Activated CD4-positive, alpha-beta T cell treated with anti-CD3 and anti-CD28 coated beads for 24 hours (primary cell): ENCODE measurements around the gene TMEM86B.
A peak's percentile ranks its signal among the peaks of the same experiment; 100 is the strongest.
"Not testable (repeated sequence)": the region's sequence is repeated elsewhere in the genome, so short reads cannot be mapped to it uniquely, and the experiment has no call there.

ENCODE experiments used
- DNase-seq, 2 donors: peaks; one replicate each; pipeline ENCODE4 v3.0.0-alpha.2; 2020; ENCODE audit warnings: low read depth in 2 of 2

TMEM86B gene

DNA sequence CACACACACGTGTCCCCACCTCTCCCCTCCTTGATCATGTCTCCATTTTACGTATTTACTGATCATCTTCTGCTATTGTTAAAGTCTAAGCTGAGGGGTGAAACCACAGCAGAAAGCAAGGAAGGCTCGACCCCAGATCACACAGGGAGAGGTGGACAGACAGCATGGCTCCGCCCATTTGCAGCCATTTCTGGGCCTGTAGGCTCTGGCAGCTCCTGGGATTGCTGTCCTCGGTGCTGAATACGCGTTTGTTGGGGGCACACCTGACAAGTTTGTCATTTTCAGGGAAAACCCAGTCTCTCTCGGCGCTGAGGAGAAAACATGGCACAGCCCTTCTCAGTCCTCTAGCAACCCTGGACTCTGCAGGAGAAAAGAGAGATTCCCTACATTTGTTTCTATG, 8.0 kb downstream of the TMEM86B start:
- no peak for DNase-seq

DNA sequence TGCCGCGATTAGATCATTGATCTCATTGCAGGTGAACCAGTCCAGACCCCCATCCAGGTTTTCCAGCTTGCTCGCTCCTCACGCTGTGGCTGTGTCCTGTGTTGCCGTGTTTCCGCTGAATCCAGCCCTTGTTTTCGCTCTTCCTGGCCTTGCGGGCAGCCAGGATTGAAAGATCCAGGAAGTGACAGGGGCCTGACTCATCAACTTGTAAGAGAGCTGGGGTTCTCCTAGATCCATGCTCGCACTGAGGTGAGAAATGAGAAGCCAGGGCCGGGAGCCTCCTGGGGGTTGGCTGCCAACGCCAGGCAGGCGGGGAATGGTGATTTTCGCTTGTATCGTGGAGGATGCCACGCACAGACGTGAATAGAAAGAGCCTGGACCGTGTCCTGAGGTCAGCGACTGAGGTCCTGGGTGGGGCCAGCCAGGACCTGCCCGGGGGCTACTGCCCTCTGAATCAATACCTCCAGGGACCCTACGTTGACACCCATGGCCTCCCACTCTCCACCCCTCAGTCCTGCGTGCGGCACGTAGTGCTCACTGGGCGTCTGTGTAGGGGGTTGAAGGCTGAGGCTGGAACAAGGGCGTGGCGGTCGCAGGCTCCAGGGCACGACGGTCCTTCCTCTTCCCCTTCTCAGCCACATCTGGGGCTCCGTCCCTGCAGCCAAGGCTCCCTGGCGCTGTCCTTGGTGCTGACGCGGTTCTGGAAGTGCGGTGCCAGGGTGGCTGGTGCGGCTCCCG, 11.9 kb downstream of the TMEM86B start:
- peak; percentile 27 to 43 for DNase-seq

DNA sequence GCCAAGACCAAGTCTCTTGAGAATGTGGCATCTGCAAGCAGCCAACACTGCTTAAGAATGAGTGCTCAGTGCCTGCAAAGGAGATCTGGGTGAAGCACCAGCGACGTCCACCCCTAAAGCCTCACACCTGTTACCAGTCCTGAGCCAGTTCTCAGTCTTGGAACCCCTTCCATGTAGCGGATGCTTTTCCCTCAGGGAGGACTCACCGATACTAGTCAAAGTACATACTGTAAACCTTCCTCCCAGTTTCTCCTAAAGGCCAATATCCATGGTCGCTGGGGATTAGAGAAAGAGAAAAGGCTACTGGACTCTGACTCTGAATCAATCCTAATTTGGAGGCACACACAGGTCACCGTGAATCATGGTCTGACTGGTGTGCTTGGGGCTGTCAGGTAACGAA, 15.0 kb downstream of the TMEM86B start:
- DNase-seq: no peak

DNA sequence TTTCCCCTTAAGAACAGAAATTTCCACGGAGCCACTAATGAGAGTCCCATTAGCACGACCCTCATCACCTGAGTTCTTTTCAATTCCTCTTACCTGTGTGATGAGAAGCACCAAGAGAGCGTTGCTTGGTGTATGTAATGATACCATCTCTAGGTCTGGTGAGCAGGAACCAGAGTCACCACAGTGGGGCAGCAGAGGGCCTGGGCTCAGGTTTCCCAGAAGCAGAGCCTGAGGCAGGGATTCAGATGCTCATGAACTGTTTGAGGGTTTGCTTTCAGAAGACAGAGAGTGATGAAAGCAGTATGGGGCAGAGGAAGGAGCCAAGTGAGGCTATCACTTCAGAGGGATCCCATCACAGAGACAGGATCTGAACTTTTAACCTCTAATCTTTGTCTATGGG, 16.1 kb downstream of the TMEM86B start:
- DNase-seq: peak; percentile 35 to 43

DNA sequence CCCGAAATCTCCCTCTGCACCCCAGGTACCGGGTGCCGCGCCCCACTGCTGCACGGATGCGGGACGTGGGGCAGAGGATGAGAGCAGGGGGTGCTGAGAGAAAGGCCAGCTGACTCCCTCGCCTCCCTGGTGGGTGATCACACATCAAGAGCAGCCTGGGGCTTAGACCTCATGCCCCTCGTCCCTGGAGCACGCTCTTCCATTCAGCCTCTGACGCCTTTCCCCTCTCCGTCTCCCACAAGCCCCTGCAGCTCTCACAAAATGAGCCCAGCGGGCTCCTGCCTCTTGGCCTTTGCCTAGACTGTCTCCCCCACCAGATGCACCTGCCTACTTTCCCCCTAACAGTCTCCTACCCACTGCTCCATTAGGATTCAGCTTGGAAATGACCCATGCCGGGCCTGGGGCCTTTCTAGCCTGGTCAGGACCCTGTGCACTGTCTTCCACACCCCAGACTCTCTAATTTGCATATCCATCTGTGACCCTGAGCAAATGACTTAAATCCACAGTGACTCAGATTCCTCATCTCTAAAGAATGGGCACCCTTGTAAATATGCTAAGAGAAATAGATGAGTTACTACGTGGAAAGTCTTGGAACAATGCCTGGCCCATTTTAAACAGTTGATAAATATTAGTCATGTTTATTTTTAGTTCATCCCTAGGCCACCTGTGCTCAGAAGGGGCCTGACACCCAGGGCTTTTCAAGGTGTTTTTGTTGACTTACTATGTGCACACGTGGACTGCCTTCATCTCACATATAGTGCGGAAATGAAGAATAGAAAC, 18.7 kb downstream of the TMEM86B start:
- no peak for DNase-seq

DNA sequence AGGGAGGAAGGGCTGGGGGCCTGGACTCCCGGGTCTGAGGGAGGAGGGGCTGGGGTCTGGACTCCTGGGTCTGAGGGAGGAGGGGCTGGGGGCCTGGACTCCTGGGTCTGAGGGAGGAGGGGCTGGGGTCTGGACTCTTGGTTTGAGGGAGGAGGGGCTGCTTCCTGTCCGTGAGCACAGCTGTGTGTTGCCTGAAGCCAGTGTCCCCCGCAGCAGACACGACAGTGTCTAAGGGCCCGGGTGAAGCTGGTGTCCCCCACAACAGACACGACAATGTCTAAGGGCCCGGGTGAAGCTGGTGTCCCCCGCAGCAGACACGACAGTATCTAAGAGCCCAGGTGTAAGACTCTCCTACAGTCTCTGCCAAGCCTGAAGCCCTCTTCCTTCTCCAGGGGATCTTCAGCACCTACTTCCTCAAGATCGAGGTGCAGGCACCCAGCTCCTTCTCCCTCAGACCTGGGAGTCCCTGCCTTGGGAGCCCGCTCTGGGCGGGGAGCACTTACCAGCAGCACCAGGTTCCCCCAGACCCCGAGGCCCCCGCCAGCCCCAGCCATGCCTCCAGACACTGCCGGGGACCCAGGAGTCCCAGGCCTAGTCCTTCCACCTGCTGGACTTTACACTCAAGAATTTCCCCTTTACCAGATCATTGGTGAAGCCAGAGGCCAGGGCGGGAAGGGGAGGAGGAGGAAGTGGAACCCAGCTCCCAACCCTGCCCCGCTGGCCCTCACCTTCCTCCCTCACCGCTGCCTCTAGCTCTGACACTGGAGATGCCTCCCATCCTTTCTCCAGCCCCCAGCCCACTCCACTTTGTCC, 19.5 kb downstream of the TMEM86B start, which contains the start of gene PTPRH:
Gene PTPRH, minus strand, starts transcription at position 622 of the 813 bp plus-strand sequence. Its CDS starts 68 bp downstream, at position 554.
- no peak for DNase-seq

DNA sequence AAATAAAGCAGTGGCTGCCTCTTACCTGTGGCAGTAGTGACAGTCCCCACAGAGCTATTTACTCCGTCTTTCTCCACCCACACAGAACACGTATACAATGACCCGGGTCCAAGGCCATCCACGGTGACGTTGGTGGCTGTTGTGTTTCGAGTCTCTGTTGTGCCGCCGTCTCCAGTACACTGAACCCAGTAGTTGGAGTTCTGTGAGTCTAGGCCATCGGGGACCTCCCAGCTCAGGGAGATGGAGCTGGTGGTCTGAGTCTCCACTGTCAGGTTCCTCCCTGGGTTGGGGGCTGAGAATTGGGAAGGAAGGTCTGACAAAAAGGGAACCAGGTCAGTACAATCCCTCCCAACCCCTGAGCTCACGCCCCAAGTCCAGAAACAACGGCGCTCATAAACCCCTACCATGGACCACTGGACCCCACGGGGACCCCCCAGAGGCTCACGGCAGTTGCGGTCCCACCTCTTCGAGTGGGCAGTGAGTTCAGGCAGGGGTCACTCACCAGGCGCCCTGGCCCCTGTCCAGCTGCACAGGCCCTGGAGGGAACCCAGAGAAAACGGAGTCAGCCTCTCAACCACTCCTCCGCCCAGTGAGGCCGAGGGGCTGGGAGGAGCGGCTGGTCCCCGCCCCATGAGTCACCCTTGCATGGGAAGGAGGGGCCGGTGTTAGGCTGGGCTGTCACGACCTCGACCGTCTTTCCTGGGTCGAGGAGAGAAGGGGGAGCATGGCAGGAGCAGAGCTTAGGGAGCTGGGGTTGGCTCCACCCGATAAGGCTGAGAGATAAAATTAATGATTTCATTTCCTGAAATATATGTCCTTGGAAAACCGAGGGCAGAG, 21.7 kb downstream of the TMEM86B start:
- peak; percentile 23 to 33 for DNase-seq

DNA sequence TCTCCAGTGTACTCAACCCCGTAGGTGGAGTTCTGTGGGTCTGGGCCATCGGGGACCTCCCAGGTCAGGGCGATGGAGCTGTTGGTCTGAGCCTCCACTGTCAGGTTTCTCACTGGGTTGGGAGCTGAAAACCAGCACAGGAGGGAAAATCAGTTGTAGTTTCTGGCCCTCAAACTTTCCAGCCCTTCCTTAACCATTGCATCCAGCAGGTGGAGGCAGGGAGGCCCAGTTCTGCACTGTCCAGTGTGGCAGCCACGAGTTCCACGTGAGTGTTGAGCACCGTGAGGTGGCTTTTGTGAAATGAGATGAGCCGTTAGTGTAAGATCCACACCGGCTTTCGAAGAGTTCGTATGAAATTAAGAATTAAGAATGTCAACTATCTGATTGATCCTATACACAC, 26.4 kb downstream of the TMEM86B start:
- not testable (repeated sequence) for DNase-seq

DNA sequence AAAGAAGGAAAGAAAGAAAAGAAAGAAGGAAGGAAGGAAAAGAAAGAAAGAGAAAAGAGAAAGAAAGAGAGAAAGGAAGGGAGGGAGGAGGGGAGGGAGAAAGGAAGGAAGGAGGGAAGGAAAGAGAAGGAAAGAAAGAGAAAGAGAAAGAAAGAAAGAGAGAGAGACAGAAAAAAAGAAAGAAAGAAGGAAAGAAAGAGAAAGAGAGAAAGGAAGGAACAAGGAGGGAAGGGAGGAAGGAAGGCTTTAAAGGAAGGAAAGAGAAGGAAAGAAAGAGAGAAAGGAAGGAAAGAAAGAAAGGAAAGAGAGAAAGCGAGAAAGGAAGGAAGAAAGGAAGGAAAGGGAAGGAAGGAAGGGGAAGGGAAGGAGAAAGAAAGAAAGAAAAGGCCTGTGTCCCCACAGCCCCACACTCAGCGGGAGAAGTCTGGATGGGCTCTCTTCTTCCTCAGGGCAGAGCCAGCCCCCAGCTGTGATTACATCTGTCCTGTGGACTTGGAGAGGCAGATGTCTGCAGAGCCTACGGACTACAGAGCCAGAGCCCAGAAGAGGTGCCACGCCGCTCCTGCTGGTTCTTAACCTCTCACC, 28.9 kb downstream of the TMEM86B start:
- no peak for DNase-seq

DNA sequence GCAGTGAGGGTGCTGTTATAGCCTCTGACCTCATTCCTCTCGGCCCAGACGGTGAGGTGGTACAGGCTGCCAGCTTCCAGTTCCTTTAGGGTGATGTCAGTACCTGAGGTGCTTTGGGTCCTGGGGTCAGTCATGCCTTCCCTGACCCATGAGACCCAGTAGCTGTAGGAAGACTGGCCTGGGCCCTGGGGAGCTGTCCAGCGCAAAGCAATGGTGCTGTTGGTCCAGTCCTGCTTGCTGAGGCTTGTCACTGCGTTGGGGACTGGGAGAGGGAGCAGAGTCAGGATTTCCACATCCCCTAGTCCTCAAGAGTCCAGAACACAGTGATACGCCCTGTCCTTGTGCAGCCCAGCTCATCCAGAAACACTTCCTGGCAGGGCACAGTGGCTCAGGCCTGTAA, 29.9 kb downstream of the TMEM86B start:
- DNase-seq: no peak

DNA sequence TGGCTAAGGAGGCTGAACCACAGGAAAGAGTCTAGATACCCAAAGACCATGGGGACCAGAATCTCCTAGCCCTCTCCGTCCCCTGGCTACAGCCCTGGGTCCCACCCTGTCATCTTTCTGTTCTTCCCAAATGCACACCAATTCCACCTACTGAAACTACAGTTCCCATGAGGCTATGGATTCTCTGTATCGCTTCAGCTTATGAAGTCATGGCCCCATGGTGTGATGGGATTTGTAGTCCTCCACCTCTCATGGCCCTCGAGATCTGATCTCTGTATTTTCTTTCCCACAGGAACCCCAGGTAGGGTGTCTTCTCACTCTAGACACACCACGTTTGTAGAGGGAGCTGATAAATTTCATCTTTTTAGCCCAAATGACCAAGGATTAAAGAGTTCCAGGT, 31.0 kb downstream of the TMEM86B start:
- no peak for DNase-seq

DNA sequence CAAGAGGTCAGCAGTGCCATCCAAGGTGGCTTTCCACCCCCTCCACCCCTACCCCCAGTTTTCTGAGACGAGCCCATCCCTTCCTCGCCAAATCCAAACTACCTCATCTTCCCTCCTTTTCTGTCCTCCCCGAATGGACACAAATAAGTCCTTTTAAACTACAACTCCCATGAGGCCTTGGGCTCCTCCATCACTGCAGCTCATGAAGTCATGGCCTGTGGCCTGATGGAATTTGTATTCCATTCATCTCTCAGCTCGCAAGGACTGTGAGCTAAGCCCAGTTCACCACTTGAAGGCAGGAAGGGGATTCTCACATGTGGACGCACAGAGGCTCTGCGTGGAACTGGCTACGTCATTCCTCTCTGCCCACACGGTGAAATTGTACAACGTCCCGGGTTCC, 31.8 kb downstream of the TMEM86B start:
- DNase-seq: no peak

DNA sequence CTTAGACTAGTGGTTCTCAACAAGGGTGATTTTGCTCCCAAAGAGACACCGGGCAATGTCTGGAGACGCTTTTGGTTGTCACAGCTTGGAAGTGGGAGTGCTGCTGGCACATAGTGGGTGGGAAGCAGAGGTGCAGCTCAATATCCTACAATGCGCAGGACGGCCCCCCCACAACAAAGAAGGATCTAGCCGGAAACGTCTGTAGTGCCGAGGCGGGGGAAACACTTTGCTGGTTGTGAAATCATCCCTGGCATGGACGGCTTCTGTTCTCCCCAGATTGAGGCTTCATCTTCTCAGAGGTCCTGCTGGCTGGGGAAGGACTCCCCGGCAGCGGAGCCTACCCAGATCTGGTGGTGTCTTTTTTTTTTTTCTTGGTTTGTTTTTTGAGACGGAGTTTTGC, 35.1 kb downstream of the TMEM86B start:
- DNase-seq: no peak

DNA sequence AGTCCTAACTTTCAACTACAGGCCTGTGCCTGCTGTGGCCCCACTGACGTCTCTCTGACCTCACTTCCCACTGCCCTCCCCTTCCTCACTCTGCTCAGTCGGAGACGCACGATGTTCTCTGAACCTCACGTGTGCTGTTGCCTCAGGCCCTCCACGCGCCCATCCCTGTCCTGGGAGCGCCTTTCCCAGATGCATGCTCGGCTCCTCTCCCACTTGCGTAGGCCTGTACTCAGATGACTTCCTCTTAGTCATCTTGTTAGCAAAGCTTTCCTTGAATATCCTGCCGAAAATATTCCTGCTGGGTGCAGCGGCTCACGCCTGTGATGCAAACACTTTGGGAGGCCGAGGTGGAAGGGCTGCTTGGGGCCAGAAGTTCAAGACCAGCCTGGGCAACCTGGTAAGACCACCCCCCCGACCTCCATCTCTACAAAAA, 39.1 kb downstream of the TMEM86B start:
- DNase-seq: no peak

DNA sequence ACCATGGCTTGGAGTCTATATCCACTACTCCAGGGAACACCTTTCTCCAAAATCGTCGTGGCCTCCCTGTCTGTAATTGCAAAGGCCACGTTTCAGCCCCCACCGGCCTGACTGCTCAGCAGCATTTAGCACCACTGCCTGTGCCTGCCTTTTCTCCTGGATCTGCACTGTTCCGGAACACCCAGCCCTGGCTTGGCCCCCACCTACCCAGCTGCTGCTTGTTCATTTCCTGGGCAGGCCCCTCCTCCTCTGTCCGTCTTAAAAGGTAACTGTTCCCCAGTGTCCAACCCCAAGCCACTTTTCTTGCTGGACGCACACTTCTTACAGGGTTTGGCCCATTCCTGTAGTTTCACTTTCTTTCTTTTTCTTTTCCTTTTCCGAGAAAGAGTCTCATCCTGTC, 39.9 kb downstream of the TMEM86B start:
- no peak for DNase-seq

DNA sequence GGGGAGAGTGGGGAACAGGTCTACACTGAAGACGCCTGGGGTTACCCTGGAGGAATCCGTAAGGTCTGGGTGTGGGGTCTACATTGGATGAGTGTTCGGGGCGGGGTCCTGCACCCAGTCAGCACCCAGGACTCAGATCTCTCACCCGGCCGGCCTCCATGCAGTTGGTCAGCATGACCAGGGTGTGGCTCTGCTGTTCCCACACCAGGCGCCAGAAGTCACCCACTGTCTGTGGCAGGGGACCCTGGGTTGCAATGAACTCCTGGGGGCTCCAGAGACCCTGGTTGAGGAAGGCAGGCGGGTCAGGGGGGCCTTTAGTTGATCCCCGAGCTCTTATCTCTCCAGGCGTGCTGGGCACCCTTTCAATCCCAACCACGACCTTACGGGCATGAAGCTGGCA, 42.5 kb downstream of the TMEM86B start:
- no peak for DNase-seq

DNA sequence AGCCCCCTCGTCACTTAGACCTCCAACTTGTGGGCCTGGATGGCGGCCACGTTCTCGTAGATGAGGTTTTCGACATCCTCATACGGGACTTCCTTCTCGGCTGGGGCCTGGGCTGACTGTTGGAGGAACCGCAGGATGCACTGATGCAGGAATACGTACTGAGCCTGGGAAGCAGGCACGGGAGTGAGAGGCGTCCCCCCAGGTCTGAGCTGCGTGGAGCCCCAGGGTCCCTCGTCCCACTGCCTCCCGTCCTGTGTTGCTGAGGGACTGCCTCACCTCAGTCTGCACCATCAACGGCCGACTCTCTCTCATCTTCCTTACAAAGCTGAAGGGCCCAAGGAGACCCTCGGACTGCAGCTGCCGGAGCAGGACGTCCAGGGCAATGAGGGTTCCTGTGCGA, 46.8 kb downstream of the TMEM86B start:
- no peak for DNase-seq

DNA sequence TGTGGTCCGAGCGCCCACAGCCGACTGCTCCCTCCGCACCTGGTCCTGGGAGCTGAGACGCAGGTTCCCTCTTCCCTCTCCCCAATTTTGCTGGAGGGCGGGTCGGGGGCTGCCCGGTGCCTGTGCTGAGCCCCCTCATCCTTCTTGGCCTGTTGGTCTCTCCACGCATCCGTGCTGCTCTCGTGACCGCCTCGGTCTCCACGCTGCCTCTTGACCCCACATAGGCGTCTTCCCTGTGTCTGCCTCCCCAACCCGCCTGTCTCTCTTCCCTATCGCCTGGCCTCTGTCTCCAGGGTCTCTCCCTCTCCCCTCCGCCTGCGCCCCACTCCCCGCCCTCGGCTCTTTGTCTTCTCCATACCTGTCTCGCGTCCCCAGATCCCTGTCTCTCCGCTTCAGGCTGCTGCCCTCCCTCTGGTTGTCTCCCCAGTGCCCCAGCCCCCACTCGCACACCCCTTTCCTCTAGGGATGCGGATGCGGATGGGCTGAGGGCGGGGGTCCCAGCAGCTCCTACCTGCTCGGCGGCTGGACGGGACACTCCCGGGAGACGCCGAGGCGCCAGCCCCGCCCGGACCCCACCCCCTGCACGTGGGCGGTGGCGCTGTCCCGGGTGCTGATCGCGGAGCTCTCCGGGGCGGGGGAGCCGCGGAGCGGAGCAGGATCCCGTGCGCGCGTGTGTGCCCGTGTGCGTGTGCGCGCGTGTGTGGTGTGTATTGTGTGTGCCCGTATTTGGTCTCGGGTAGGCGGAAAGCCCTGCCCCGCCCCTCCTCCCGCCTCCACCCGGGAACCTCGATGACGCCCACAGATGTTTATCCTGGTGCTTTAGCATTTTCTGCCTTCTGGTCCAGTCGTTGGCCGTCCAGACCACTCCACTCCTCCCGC, 48.7 kb downstream of the TMEM86B start, which contains the start of gene SYT5:
Gene SYT5, minus strand, starts transcription at position 684 of the 879 bp plus-strand sequence. CDS start 1,248 bp downstream, outside the sequence.
- DNase-seq: peak; percentile 42 to 49

DNA sequence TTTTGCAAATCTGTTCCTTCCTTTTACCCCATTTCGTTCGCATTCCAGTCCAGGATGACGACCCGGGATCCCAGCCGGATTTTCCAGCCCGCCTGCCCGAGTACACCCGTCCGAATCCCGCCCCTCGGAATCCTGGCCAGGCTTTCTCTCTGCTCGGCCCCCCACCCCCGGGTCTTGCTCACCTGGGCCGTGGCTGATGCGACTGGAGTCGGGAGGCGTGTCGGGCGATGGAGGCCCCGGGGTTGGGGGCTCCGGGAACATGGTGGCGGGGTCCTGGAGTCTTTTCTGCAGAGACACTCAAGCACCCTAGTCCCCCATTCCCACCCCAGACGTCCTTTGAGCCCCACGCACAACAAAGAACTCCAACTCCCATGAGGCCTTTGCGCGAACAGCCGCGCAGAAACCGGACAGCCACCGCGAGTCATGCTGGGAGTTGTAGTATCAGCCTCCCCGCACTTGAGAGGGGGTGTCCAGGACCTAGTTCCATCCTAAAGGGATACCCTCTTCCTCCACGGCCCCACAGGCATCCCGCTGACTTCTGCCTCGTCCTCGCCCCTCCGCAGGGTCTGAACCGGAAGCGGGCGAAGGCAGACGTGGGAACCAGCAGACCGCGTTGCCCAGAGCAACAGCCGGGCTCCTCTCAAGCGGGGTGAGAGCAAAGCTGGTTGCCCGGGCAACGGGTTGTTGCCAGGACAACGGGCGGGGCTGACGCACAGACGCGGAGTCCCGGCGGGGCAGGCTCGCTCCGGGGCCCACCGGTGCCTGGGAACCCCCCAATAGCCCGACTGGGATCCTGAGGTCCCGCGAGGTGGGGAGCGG, 49.6 kb downstream of the TMEM86B start:
- peak; percentile 69 to 79 for DNase-seq
